Tibial artery (tissue), 4 donors: ENCODE measurements around the gene NIPAL3.
"Not testable (repeated sequence)": the region's sequence is repeated elsewhere in the genome, so short reads cannot be mapped to it uniquely, and the experiment has no call there.

Source experiments
- DNase-seq, 2 donors: peaks; one replicate each; pipeline ENCODE4 v3.0.0-alpha.2; 2019
- H3K27ac ChIP-seq, 2 donors: fragments of 200-600 bp; sonication (generic) in 1 of 2; 1 replicate in 1 of 2; 2 replicates in 1 of 2; pipeline ENCODE4 v1.5.1; 2018 to 2019; ENCODE audit warnings: mild to moderate bottlenecking in 1 of 2
- H3K27me3 ChIP-seq, 2 donors: fragments of 200-600 bp; sonication (generic) in 1 of 2; one replicate each; pipeline versions ENCODE4 v1.5.1 to v1.6.0; 2016 to 2019
- H3K36me3 ChIP-seq, 3 donors: fragments of 200-600 bp; sonication (generic) in 2 of 3; one replicate each; pipeline ENCODE4 v1.5.1; 2016 to 2019; ENCODE audit warnings: mild to moderate bottlenecking in 2 of 3
- H3K4me1 ChIP-seq, 4 donors: fragments of 200-600 bp; sonication (generic) in 2 of 4; 1 replicate in 3 of 4; 2 replicates in 1 of 4; pipeline ENCODE4 v1.5.1; 2016 to 2019
- H3K4me3 ChIP-seq, 2 donors: fragments of 200-600 bp; sonication (generic) in 1 of 2; 1 replicate in 1 of 2; 2 replicates in 1 of 2; pipeline ENCODE4 v1.5.1; 2018 to 2019; ENCODE audit warnings: mild to moderate bottlenecking in 2 of 2
- H3K9me3 ChIP-seq, 3 donors: fragments of 200-600 bp; sonication (generic) in 1 of 3; one replicate each; pipeline ENCODE4 v1.5.1; 2016 to 2019
- intact Hi-C: fragments of 100-400 bp; cut with DNase I; formaldehyde crosslinking; loops from one replicate; pipeline ENCODE4 v1.15.0; 2023; ENCODE audit warnings: low total_unique reads
- TF ChIP-seq, protein P1 (sequence below), 2 experiments: fragments of 200-600 bp in 1 of 2; fragments of 450-650 bp in 1 of 2; IDR thresholded peaks; one replicate each; pipeline ENCODE4 v1.5.1; 2017 to 2019; ENCODE audit warnings: antibody characterized with exemption in 2 of 2, mild to moderate bottlenecking in 1 of 2, moderate library complexity in 1 of 2

The NIPAL3 gene

DNA sequence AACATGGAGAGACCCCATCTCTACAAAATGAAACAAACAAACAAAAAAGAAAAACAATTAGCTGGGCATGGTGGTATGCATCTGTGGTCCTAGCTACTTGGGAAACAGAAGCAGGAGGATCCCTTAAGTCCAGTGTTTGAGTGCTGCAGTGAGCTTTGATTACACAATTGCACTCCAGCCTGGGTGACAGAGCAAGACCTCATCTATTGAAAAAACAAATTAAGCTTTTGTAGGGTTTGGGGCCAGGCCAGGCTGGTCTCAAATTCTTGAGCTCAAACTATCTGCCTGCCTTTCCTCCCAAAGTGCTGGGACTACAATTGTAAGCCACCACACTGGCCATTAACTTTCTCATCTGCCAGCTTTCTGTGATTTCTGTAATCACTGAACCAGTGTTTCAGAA, 27.2 kb downstream of the NIPAL3 start:
- Histone ChIP-seq H3K27ac (no peak overlapping the region), H3K27me3 (peaks cover 0 to 17% of the 10 kb centered on the region in 2 donors), H3K4me3 (no peak overlapping the region), H3K9me3 (no peaks in the 10 kb centered on the region), H3K36me3 (peaks cover 0 to 20% (median 0%) of the 10 kb centered on the region in 3 donors), H3K4me1 (peaks cover 0 to 7% (median 0%) of the 10 kb centered on the region in 4 donors)
- TF ChIP-seq, protein P1, sequence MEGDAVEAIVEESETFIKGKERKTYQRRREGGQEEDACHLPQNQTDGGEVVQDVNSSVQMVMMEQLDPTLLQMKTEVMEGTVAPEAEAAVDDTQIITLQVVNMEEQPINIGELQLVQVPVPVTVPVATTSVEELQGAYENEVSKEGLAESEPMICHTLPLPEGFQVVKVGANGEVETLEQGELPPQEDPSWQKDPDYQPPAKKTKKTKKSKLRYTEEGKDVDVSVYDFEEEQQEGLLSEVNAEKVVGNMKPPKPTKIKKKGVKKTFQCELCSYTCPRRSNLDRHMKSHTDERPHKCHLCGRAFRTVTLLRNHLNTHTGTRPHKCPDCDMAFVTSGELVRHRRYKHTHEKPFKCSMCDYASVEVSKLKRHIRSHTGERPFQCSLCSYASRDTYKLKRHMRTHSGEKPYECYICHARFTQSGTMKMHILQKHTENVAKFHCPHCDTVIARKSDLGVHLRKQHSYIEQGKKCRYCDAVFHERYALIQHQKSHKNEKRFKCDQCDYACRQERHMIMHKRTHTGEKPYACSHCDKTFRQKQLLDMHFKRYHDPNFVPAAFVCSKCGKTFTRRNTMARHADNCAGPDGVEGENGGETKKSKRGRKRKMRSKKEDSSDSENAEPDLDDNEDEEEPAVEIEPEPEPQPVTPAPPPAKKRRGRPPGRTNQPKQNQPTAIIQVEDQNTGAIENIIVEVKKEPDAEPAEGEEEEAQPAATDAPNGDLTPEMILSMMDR (IDR thresholded peaks at IDR 0.05) = no peak
- intact Hi-C loops = no loop called here
- DNase-seq = no peak

GRCh38 chr1:24443241-24443656, 27.6 kb downstream of the NIPAL3 start:
- TF ChIP-seq, protein P1 (IDR thresholded peaks at IDR 0.05) = no peak
- H3K36me3 ChIP-seq = peaks cover 0 to 20% (median 0%) of the 10 kb centered on the region in 3 donors
- DNase-seq = no peak
- no peak overlapping the region for H3K27ac ChIP-seq
- peaks cover 0 to 3% (median 0%) of the 10 kb centered on the region in 4 donors for H3K4me1 ChIP-seq
- intact Hi-C loops = no loop called here
- H3K9me3 ChIP-seq = no peaks in the 10 kb centered on the region
- H3K4me3 ChIP-seq = no peak overlapping the region
- H3K27me3 ChIP-seq = peaks cover 0 to 13% of the 10 kb centered on the region in 2 donors

GRCh38 chr1:24446446-24446845, 30.8 kb downstream of the NIPAL3 start:
- H3K4me3 ChIP-seq, DNase-seq, intact Hi-C loops, H3K9me3 ChIP-seq, H3K27ac ChIP-seq, H3K4me1 ChIP-seq, H3K27me3 ChIP-seq: not testable (repeated sequence)
- peaks cover 0 to 36% (median 0%) of the 10 kb centered on the region in 3 donors for H3K36me3 ChIP-seq

DNA sequence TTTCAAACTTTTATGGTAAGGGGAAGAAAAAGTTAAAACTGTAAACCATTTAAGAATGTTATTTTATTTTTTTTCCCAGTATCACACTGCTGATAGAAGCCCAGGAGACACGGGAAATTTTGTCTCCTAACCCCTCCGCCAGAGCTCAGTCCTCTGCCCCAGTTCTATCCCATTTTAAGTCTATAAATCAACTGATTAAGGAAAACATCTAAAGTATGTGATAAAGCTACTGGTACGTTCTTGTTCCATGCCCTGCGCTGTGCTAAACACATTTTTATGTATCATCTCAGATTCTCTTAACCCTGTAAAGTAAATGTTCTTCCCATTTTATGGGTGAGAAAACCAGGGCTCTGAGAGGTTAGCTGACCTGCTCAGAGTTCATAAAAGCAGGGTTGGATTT, 34.7 kb downstream of the NIPAL3 start:
- Histone ChIP-seq H3K27ac (no peak overlapping the region), H3K9me3 (no peaks in the 10 kb centered on the region), H3K36me3 (peaks cover 0 to 46% (median 0%) of the 10 kb centered on the region in 3 donors), H3K27me3 (no peaks in the 10 kb centered on the region), H3K4me1 (no peaks in the 10 kb centered on the region), H3K4me3 (no peak overlapping the region)
- intact Hi-C loops = no loop called here
- TF ChIP-seq, protein P1 (IDR thresholded peaks at IDR 0.05) = no peak
- no peak for DNase-seq

GRCh38 chr1:24450857-24451397, 35.3 kb downstream of the NIPAL3 start:
- TF ChIP-seq, protein P1 (IDR thresholded peaks at IDR 0.05) = no peak
- DNase-seq = no peak
- H3K27me3 ChIP-seq = no peaks in the 10 kb centered on the region
- H3K4me1 ChIP-seq = no peaks in the 10 kb centered on the region
- no peak overlapping the region for H3K27ac ChIP-seq
- no peaks in the 10 kb centered on the region for H3K9me3 ChIP-seq
- intact Hi-C loops = no loop called here
- H3K36me3 ChIP-seq = peaks cover 0 to 50% (median 4%) of the 10 kb centered on the region in 3 donors
- no peak overlapping the region for H3K4me3 ChIP-seq

DNA sequence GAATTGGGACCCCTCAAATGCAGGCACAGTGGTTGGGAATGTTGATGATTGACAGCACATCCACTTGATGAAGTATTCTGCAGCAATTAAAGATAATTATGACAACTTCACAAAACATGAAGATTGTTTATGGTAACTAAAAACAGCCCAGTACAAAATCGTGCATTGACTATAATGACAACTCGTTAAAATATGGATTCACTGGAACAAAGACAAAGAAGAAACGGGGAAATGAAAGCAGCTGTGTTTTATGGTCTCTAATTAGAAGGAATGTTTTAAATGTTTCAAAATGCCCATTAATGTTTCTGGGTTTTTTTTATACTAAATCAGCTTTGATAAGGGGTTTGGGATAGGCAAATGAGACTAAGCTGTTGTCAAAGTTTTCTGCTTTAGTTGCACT, 36.1 kb downstream of the NIPAL3 start:
- intact Hi-C loops = no loop called here
- Histone ChIP-seq H3K4me3 (no peak overlapping the region), H3K27me3 (no peaks in the 10 kb centered on the region), H3K4me1 (no peaks in the 10 kb centered on the region), H3K27ac (no peak overlapping the region), H3K9me3 (no peaks in the 10 kb centered on the region), H3K36me3 (peaks cover 0 to 53% (median 9%) of the 10 kb centered on the region in 3 donors)
- TF ChIP-seq, protein P1 (IDR thresholded peaks at IDR 0.05) = no peak
- DNase-seq = no peak
